Activated CD4-positive, alpha-beta T cell treated with anti-CD3 and anti-CD28 coated beads, Interleukin-2, Interleukin-4, amounts not matched to agents 100 ng/mL and 50 ng/mL, durations not matched to agents 16 hours and 8 hours (primary cell): Measurements from ENCODE around the gene KIAA0513.

Experiments used
- DNase-seq: peaks from one replicate; pipeline ENCODE4 v3.0.0-alpha.2; 2020; ENCODE audit warnings: low spot score

KIAA0513 gene

GRCh38 chr16:85090873-85091521 lies 63.4 kb downstream of the KIAA0513 start:
- no peak for DNase-seq

GRCh38 chr16:85091522-85091910 lies 63.9 kb downstream of the KIAA0513 start:
- no peak for DNase-seq

GRCh38 chr16:85092309-85092708 lies 64.7 kb downstream of the KIAA0513 start:
- DNase-seq, result no peak

- no peak for DNase-seq
Measured at GRCh38 chr16:85092851-85093250, 65.3 kb downstream of the KIAA0513 start.

GRCh38 chr16:85093705-85094104 lies 66.1 kb downstream of the KIAA0513 start:
- DNase-seq, result no peak

GRCh38 chr16:85094176-85094805 lies 66.7 kb downstream of the KIAA0513 start:
- DNase-seq, result no peak

- DNase-seq, result no peak
Measured at GRCh38 chr16:85094812-85095211, 67.2 kb downstream of the KIAA0513 start.

- DNase-seq, result no peak
Measured at GRCh38 chr16:85096921-85097320, 69.3 kb downstream of the KIAA0513 start.

GRCh38 chr16:85098565-85098964 lies 71.0 kb downstream of the KIAA0513 start:
- DNase-seq, result no peak

- DNase-seq, result no peak
Measured at GRCh38 chr16:85100265-85100664, 72.7 kb downstream of the KIAA0513 start.

- no peak for DNase-seq
Measured at GRCh38 chr16:85101956-85102630, 74.5 kb downstream of the KIAA0513 start.

GRCh38 chr16:85103114-85104079 lies 75.8 kb downstream of the KIAA0513 start:
- DNase-seq, result no peak

- DNase-seq, result no peak
Measured at GRCh38 chr16:85104147-85104546, 76.6 kb downstream of the KIAA0513 start.

GRCh38 chr16:85104821-85105391 lies 77.3 kb downstream of the KIAA0513 start:
- peak; percentile 6 for DNase-seq

GRCh38 chr16:85105475-85105874 lies 77.9 kb downstream of the KIAA0513 start:
- no peak for DNase-seq

GRCh38 chr16:85107083-85107482 lies 79.5 kb downstream of the KIAA0513 start:
- no peak for DNase-seq

- DNase-seq, result no peak
Measured at GRCh38 chr16:85107532-85107931, 79.9 kb downstream of the KIAA0513 start.

GRCh38 chr16:85110105-85110504 lies 82.5 kb downstream of the KIAA0513 start:
- no peak for DNase-seq

GRCh38 chr16:85111184-85111583 lies 83.6 kb downstream of the KIAA0513 start:
- DNase-seq, result no peak

GRCh38 chr16:85112364-85112763 lies 84.8 kb downstream of the KIAA0513 start, which contains the start of gene CIBAR2:
TSS of gene CIBAR2 (minus strand) at chr16:85112472. CDS start at chr16:85112352, 120 bp downstream.
- no peak for DNase-seq

- no peak for DNase-seq
Measured at GRCh38 chr16:85113168-85113733, 85.7 kb downstream of the KIAA0513 start.
